HG03575 (cell line): ENCODE measurements around the gene NKAP.

Experiments
- ATAC-seq: cut with Tn5 transposase; IDR thresholded peaks from one replicate; pipeline ENCODE4 v1.9.1; 2021; ENCODE audit not compliant: unreplicated experiment, insufficient number of reproducible peaks, low FRiP score; ENCODE audit errors: extremely low read depth

The NKAP gene

DNA sequence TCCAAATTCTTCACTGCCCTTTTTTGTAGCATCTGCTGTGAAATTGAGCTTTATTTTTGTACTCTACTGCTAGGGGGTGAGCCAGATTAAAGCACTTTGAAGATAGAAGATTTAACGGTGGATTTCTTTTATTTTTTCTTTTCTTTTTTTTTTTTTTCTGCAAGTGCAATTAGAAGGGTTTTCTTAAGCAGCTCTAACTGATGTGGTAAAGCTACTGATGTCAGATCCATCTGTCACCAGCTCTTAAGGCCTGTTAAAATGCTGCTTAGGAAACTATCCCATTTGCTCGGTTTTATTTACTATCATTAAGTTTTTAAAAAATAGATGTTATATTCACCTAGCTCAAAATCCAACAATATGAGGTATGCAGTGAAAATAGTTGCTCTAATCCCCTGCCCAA is 64.8 kb downstream of the NKAP start:
- no peak for ATAC-seq

DNA sequence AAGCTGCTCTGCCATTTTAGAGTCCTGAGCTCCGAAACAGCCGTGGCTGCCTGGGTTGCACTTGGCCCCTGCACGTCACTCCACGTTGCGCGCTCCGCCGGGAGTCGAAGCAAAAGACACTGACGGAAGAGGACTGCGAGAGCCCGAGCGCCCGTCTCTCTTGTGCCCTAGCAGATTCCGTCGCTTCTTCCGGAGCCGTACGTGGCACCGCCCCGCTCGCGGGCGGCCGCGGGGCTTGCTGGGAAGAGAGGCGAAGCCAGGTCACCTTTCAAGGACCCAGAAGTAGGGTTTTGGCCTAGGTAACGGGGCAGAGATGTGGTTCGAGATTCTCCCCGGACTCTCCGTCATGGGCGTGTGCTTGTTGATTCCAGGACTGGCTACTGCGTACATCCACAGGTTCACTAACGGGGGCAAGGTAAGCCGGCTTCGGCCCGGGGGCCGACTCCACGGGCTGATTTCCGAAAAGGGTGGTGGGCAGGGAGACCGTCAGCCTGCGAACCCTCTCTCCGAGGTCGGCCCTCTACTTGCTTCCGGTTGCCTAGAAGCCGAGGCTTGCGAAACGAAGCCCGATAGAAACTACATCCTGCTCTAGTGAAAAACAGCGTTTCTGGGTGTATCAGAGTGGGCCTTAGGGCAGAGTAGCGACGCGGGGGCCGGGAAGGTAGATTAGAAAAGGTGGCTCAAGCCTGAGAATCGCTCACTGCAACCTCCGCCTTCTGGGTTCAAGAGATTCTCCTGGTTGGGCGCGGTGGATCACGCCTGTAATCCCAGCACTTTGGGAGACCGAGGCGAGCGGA is 71.8 kb downstream of the NKAP start, which contains the start of the genes NDUFA1 and RNF113A:
Gene NDUFA1 (plus strand): TSS at position 234 of the 797 bp plus-strand sequence. CDS start 80 bp downstream, at position 314.
Gene RNF113A (minus strand): TSS at position 135 of the 797 bp plus-strand sequence. CDS start 120 bp downstream, at position 15.
- peak; percentile 53 for ATAC-seq

DNA sequence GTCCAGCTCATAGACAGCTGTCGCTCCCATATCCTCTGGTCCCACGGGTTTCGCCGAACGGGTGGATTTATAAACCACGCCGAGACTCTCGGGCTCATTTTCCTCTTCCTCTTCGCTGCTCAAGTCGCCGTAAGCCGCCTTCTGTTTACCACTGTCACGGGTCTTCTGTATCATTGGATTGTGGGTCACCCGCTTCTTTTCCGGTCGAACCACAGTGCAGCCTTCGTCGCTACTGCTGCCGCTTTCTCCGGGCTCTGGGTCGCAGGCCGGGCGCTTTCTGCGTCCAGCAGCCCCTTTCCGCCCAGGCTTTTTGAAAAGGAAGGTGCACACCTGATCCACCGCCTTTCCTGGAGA is 72.3 kb downstream of the NKAP start:
- ATAC-seq: peak; percentile 16
